Neural cell (in vitro differentiated cells): ENCODE measurements around the gene IL1A. TPM values are rescaled to one million over a fixed set of nuclear protein-coding genes. Genes with fewer than 3 reads are reported as not detected.

Source experiments
- H2AFZ ChIP-seq: fragments of 200-600, 300-800 bp; sonication (generic), shearing (Covaris generic); 2 replicates; pipeline ENCODE4 v1.6.0; 2014; ENCODE audit warnings: low read depth, mild to moderate bottlenecking, antibody characterized with exemption, low read length, moderate library complexity
- H3F3A ChIP-seq: fragments of 200-600 bp; shearing (Covaris generic); 2 replicates; pipeline ENCODE4 v1.6.1; 2016; ENCODE audit warnings: mild to moderate bottlenecking, moderate library complexity, mixed read lengths, antibody characterized with exemption, low read length; ENCODE audit not compliant: insufficient read depth, poor library complexity, severe bottlenecking
- H3K27ac ChIP-seq: fragments of 200-600, 300-800 bp; sonication (generic), shearing (Covaris generic); 2 replicates; pipeline ENCODE4 v1.5.1; 2014; ENCODE audit warnings: mild to moderate bottlenecking, low read length, moderate library complexity
- H3K27me3 ChIP-seq: fragments of 300-800, 200-600 bp; sonication (generic), shearing (Covaris generic); 2 replicates; pipeline ENCODE4 v1.6.0; 2014; ENCODE audit warnings: mild to moderate bottlenecking, low read depth, low read length, moderate library complexity; ENCODE audit not compliant: insufficient read depth
- H3K36me3 ChIP-seq: fragments of 300-800, 200-600 bp; sonication (generic), shearing (Covaris generic); 2 replicates; pipeline ENCODE4 v1.5.1; 2014; ENCODE audit warnings: mild to moderate bottlenecking, antibody characterized with exemption, low read length, moderate library complexity; ENCODE audit not compliant: insufficient read depth
- H3K4me2 ChIP-seq: fragments of 300-800, 200-600 bp; sonication (generic), shearing (Covaris generic); 2 replicates; pipeline ENCODE4 v1.6.0; 2014; ENCODE audit warnings: mild to moderate bottlenecking, low read length
- H3K4me3 ChIP-seq: fragments of 300-800, 200-600 bp; sonication (generic), shearing (Covaris generic); 2 replicates; pipeline ENCODE4 v1.5.1; 2014; ENCODE audit warnings: mild to moderate bottlenecking, low read length, moderate library complexity
- H3K79me2 ChIP-seq: fragments of 200-600 bp; shearing (Covaris generic); replicated peaks from 2 replicates; pipeline ENCODE4 v1.6.0; 2014; ENCODE audit warnings: mild to moderate bottlenecking, low read length, moderate library complexity; ENCODE audit not compliant: insufficient read depth
- H3K9ac ChIP-seq: fragments of 300-800, 200-600 bp; sonication (generic), shearing (Covaris generic); 2 replicates; pipeline ENCODE4 v1.6.1; 2016; ENCODE audit warnings: mild to moderate bottlenecking, low read length, mixed read lengths
- H3K9me2 ChIP-seq: fragments of 200-600 bp; shearing (Covaris generic); 2 replicates; pipeline ENCODE4 v1.6.1; 2016; ENCODE audit warnings: mild to moderate bottlenecking, low read length, mixed read lengths; ENCODE audit not compliant: insufficient read depth
- H3K9me3 ChIP-seq: fragments of 200-600, 300-800 bp; sonication (generic), shearing (Covaris generic); 2 replicates; pipeline ENCODE4 v1.6.1; 2016; ENCODE audit warnings: mild to moderate bottlenecking, mixed run types, low read length, moderate library complexity, mixed read lengths
- H4K20me1 ChIP-seq: fragments of 200-600 bp; shearing (Covaris generic); 2 replicates; pipeline ENCODE4 v1.6.1; 2016; ENCODE audit warnings: mild to moderate bottlenecking, mixed run types; ENCODE audit not compliant: insufficient read depth
- EP300 ChIP-seq: fragments of 450-650 bp; conservative IDR thresholded peaks from 2 replicates; pipeline ENCODE4 v1.6.1; 2014; ENCODE audit warnings: antibody characterized with exemption, mild to moderate bottlenecking, moderate library complexity; ENCODE audit not compliant: poor library complexity, severe bottlenecking
- EZH2 ChIP-seq: fragments of 200-600, 300-800 bp; shearing (Covaris generic), sonication (generic); IDR thresholded peaks from 2 replicates; pipeline ENCODE4 v1.6.1; 2014; ENCODE audit warnings: antibody characterized with exemption, low read length, borderline replicate concordance, mild to moderate bottlenecking; ENCODE audit not compliant: insufficient read depth, poor library complexity, severe bottlenecking
- MXI1 ChIP-seq: fragments of 450-650 bp; conservative IDR thresholded peaks from 2 replicates; pipeline ENCODE4 v1.6.1; 2014; ENCODE audit warnings: antibody characterized with exemption, mild to moderate bottlenecking; ENCODE audit not compliant: poor library complexity, severe bottlenecking
- POLR2AphosphoS5 ChIP-seq: IDR thresholded peaks from 2 replicates; pipeline ENCODE4 v1.6.1; 2012
- RAD21 ChIP-seq: fragments of 450-650 bp; conservative IDR thresholded peaks from 2 replicates; pipeline ENCODE4 v1.6.1; 2014; ENCODE audit warnings: antibody characterized with exemption, mild to moderate bottlenecking, moderate library complexity
- SMC3 ChIP-seq: fragments of 450-650 bp; conservative IDR thresholded peaks from 2 replicates; pipeline ENCODE4 v1.6.1; 2014; ENCODE audit warnings: antibody characterized with exemption, mild to moderate bottlenecking, moderate library complexity; ENCODE audit not compliant: poor library complexity
- TAF1 ChIP-seq: IDR thresholded peaks from 2 replicates; pipeline ENCODE4 v1.6.1; 2012; ENCODE audit warnings: low read depth
- polyA plus RNA-seq: library from polyadenylated mRNA; depleted of rRNA; stranded (reverse); fragments of >200 nt; gene quantifications from 2 replicates; pipeline ENCODE4 v1.2.3, GENCODE V29; 2014
- TF ChIP-seq, protein P1 (sequence below): fragments of 450-650 bp; IDR thresholded peaks from 2 replicates; pipeline ENCODE4 v1.5.1; 2014; ENCODE audit warnings: antibody characterized with exemption, mild to moderate bottlenecking, moderate library complexity; ENCODE audit not compliant: poor library complexity, severe bottlenecking
- TF ChIP-seq, protein P2 (sequence below): IDR thresholded peaks from 2 replicates; pipeline ENCODE4 v1.6.1; 2012; ENCODE audit warnings: borderline replicate concordance

The IL1A gene
- polyA plus RNA-seq, 1 donor from 2014 or later = 0.14 TPM

GRCh38 chr2:112730791-112731190 is 53.5 kb downstream of the IL1A start:
- no peaks in the 10 kb centered on the region for H4K20me1 ChIP-seq

GRCh38 chr2:112730216-112730615 is 54.1 kb downstream of the IL1A start:
- no peak overlapping the region for H3K27ac ChIP-seq
- no peaks in the 10 kb centered on the region for H3K9me2 ChIP-seq
- TF ChIP-seq RAD21 (no peak), POLR2AphosphoS5 (no peak), SMC3 (no peak)
- H3K4me3 ChIP-seq = no peak overlapping the region
- no peaks in the 10 kb centered on the region for H3K79me2 ChIP-seq
- H3K27me3 ChIP-seq = no peaks in the 10 kb centered on the region
- no peaks in the 10 kb centered on the region for H4K20me1 ChIP-seq
- no peaks in the 10 kb centered on the region for H3F3A ChIP-seq
- H2AFZ ChIP-seq = no peak overlapping the region
- H3K4me2 ChIP-seq = no peak overlapping the region
- no peak overlapping the region for H3K9ac ChIP-seq
- H3K9me3 ChIP-seq = no peaks in the 10 kb centered on the region
- no peaks in the 10 kb centered on the region for H3K36me3 ChIP-seq

More at GRCh38 chr2:112730791-112731190, 53.5 kb downstream of the IL1A start:
- H3K27ac ChIP-seq = no peak overlapping the region
- no peak overlapping the region for H3K4me2 ChIP-seq
- no peak overlapping the region for H2AFZ ChIP-seq
- H3K4me3 ChIP-seq = no peak overlapping the region
- H3K9ac ChIP-seq = no peak overlapping the region
- H3F3A ChIP-seq = no peaks in the 10 kb centered on the region
- no peaks in the 10 kb centered on the region for H3K9me2 ChIP-seq
- no peaks in the 10 kb centered on the region for H3K27me3 ChIP-seq
- TF ChIP-seq EP300 (no peak), POLR2AphosphoS5 (no peak), SMC3 (no peak), EZH2 (no peak), TAF1 (no peak), MXI1 (no peak)
- TF ChIP-seq, protein P1, sequence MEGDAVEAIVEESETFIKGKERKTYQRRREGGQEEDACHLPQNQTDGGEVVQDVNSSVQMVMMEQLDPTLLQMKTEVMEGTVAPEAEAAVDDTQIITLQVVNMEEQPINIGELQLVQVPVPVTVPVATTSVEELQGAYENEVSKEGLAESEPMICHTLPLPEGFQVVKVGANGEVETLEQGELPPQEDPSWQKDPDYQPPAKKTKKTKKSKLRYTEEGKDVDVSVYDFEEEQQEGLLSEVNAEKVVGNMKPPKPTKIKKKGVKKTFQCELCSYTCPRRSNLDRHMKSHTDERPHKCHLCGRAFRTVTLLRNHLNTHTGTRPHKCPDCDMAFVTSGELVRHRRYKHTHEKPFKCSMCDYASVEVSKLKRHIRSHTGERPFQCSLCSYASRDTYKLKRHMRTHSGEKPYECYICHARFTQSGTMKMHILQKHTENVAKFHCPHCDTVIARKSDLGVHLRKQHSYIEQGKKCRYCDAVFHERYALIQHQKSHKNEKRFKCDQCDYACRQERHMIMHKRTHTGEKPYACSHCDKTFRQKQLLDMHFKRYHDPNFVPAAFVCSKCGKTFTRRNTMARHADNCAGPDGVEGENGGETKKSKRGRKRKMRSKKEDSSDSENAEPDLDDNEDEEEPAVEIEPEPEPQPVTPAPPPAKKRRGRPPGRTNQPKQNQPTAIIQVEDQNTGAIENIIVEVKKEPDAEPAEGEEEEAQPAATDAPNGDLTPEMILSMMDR = no peak
- TF ChIP-seq, protein P2, sequence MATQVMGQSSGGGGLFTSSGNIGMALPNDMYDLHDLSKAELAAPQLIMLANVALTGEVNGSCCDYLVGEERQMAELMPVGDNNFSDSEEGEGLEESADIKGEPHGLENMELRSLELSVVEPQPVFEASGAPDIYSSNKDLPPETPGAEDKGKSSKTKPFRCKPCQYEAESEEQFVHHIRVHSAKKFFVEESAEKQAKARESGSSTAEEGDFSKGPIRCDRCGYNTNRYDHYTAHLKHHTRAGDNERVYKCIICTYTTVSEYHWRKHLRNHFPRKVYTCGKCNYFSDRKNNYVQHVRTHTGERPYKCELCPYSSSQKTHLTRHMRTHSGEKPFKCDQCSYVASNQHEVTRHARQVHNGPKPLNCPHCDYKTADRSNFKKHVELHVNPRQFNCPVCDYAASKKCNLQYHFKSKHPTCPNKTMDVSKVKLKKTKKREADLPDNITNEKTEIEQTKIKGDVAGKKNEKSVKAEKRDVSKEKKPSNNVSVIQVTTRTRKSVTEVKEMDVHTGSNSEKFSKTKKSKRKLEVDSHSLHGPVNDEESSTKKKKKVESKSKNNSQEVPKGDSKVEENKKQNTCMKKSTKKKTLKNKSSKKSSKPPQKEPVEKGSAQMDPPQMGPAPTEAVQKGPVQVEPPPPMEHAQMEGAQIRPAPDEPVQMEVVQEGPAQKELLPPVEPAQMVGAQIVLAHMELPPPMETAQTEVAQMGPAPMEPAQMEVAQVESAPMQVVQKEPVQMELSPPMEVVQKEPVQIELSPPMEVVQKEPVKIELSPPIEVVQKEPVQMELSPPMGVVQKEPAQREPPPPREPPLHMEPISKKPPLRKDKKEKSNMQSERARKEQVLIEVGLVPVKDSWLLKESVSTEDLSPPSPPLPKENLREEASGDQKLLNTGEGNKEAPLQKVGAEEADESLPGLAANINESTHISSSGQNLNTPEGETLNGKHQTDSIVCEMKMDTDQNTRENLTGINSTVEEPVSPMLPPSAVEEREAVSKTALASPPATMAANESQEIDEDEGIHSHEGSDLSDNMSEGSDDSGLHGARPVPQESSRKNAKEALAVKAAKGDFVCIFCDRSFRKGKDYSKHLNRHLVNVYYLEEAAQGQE = no peak
- H3K9me3 ChIP-seq = no peaks in the 10 kb centered on the region
- no peaks in the 10 kb centered on the region for H3K79me2 ChIP-seq
- H3K36me3 ChIP-seq = no peaks in the 10 kb centered on the region
